ENCODE results near the gene NCOA3. TPM values are rescaled to one million over a fixed set of nuclear protein-coding genes. Genes with fewer than 3 reads are reported as not detected.
"Not testable (repeated sequence)": the region's sequence is repeated elsewhere in the genome, so short reads cannot be mapped to it uniquely, and the experiment has no call there.

NCOA3 gene
- polyA plus RNA-seq (ENCODE audit: insufficient read length), result 15.9 TPM

- DNase-seq, result peak; percentile 88
Observed at GRCh38 chr20:47501482-47502270, at the start of gene NCOA3. Gene NCOA3 (plus strand): TSS chr20:47501887. CDS start chr20:47622248, 120,361 bp downstream.

GRCh38 chr20:47452736-47453161, 48.9 kb upstream of the NCOA3 start:
- no peak for DNase-seq

- no peak for DNase-seq
Observed at GRCh38 chr20:47453167-47453782, 48.4 kb upstream of the NCOA3 start.

GRCh38 chr20:47454298-47455132, 47.2 kb upstream of the NCOA3 start:
- no peak for DNase-seq

- DNase-seq, result no peak
Observed at GRCh38 chr20:47455133-47456040, 46.3 kb upstream of the NCOA3 start.

- DNase-seq, result no peak
Observed at GRCh38 chr20:47456041-47456537, 45.6 kb upstream of the NCOA3 start.

- no peak for DNase-seq
Observed at GRCh38 chr20:47456952-47457724, 44.5 kb upstream of the NCOA3 start.

- DNase-seq, result not testable (repeated sequence)
Observed at GRCh38 chr20:47458280-47459050, 43.2 kb upstream of the NCOA3 start.

GRCh38 chr20:47459344-47460073, 42.2 kb upstream of the NCOA3 start:
- no peak for DNase-seq

GRCh38 chr20:47460761-47461112, 41.0 kb upstream of the NCOA3 start:
- not testable (repeated sequence) for DNase-seq

GRCh38 chr20:47461120-47461685, 40.5 kb upstream of the NCOA3 start:
- DNase-seq, result no peak

- DNase-seq, result not testable (repeated sequence)
Observed at GRCh38 chr20:47461906-47462305, 39.8 kb upstream of the NCOA3 start.

- DNase-seq, result peak; percentile 49
Observed at GRCh38 chr20:47464380-47465101, 37.1 kb upstream of the NCOA3 start.

- no peak for DNase-seq
Observed at GRCh38 chr20:47465335-47466090, 36.2 kb upstream of the NCOA3 start.

- no peak for DNase-seq
Observed at GRCh38 chr20:47466213-47466612, 35.5 kb upstream of the NCOA3 start.

GRCh38 chr20:47466704-47467459, 34.8 kb upstream of the NCOA3 start:
- no peak for DNase-seq

Data from hindlimb muscle (tissue), 1 donor.